HCT116 (cell line): ENCODE data around the gene GLRX3. TPM values are rescaled to one million over a fixed set of nuclear protein-coding genes. Genes with fewer than 3 reads are reported as not detected.

Experiments
- ATAC-seq: fragments of 200-7000 bp; cut with Tn5 transposase; 2 replicates; pipeline ENCODE4 v1.9.1; 2020; ENCODE audit warnings: mild to moderate bottlenecking, moderate library complexity
- BruUV-seq: library from RNA; stranded (reverse); fragments of 400-500 nt; replicated peaks from 2 replicates; lab custom pipeline; 2021; lab: Mats Ljungman, UMichigan
- CTCF ChIA-PET: fragments of 300-600 bp; sonication (Branson Sonifier 250); formaldehyde crosslinking; loops from one replicate; lab custom pipeline; 2021; ENCODE audit warnings: antibody characterized with exemption; lab: Charles Lee
- POLR2A ChIA-PET: fragments of 300-600, 350-600 bp; sonication (Branson Sonifier 250); formaldehyde crosslinking; loops from one replicate; lab custom pipeline; 2021; ENCODE audit warnings: antibody characterized with exemption; lab: Charles Lee
- RAD21 ChIA-PET, 2 experiments: fragments of 300-600 bp; sonication (Branson Sonifier 250); formaldehyde crosslinking; loops; one replicate each; lab custom pipeline; 2023; ENCODE audit warnings: low total read pairs in 2 of 2; ENCODE audit not compliant: uncharacterized antibody in 2 of 2, unreplicated experiment in 2 of 2, low non-redundant PET in 1 of 2; lab: Charles Lee
- DNase-seq: peaks from one replicate; pipeline ENCODE4 v3.0.0-alpha.2; 2010; ENCODE audit warnings: low read depth, low spot score
- H2AFZ ChIP-seq: fragments of 200-600 bp; shearing (Covaris generic), sonication (generic); 2 replicates; pipeline ENCODE4 v1.6.1; 2017; ENCODE audit warnings: low read depth, mixed run types, mixed read lengths, antibody characterized with exemption, low read length; ENCODE audit not compliant: poor library complexity, severe bottlenecking
- H3K27ac ChIP-seq: 2 replicates; pipeline ENCODE4 v1.5.1; 2012; ENCODE audit warnings: low read depth, low read length
- H3K27me3 ChIP-seq: fragments of 200-600 bp; sonication (generic); 2 replicates; pipeline ENCODE4 v1.6.1; 2016; ENCODE audit warnings: mixed run types, low read length, mixed read lengths; ENCODE audit not compliant: insufficient read depth
- H3K36me3 ChIP-seq, 2 experiments: fragments of 200-500 bp in 1 of 2; fragments of 200-600 bp in 1 of 2; sonication (Bioruptor generic) in 1 of 2; sonication (generic) in 1 of 2; 2 replicates each; pipeline versions ENCODE4 v1.5.1 to v1.6.1; 2014 to 2016; ENCODE audit warnings: low read length in 2 of 2, inconsistent platforms in 1 of 2, mixed read lengths in 1 of 2, mixed run types in 1 of 2; ENCODE audit not compliant: insufficient read depth in 2 of 2, control insufficient read depth in 1 of 2
- H3K4me1 ChIP-seq, 2 experiments: fragments of 200-600 bp in 1 of 2; sonication (generic) in 1 of 2; 2 replicates each; pipeline versions ENCODE4 v1.5.1 to v1.6.1; 2012 to 2017; ENCODE audit warnings: low read length in 2 of 2, inconsistent platforms in 1 of 2, mild to moderate bottlenecking in 1 of 2, mixed read lengths in 1 of 2, mixed run types in 1 of 2, moderate library complexity in 1 of 2; ENCODE audit not compliant: insufficient read depth in 2 of 2, control insufficient read depth in 1 of 2
- H3K4me2 ChIP-seq: fragments of 200-600 bp; sonication (generic); 2 replicates; pipeline ENCODE4 v1.6.1; 2017; ENCODE audit warnings: mixed run types, low read length, mixed read lengths
- H3K4me3 ChIP-seq, 2 experiments: fragments of 200-600 bp in 1 of 2; sonication (generic) in 1 of 2; replicated peaks in 1 of 2; 2 replicates each; pipeline ENCODE4 v1.5.1; 2011 to 2016; ENCODE audit warnings: low read length in 2 of 2, control low read depth in 1 of 2, low read depth in 1 of 2, mild to moderate bottlenecking in 1 of 2, mixed read lengths in 1 of 2, mixed run types in 1 of 2
- H3K79me2 ChIP-seq: fragments of 200-600 bp; sonication (generic); 2 replicates; pipeline ENCODE4 v1.6.1; 2017; ENCODE audit warnings: mild to moderate bottlenecking, mixed run types, low read length, moderate library complexity, mixed read lengths; ENCODE audit not compliant: insufficient read depth
- H3K9ac ChIP-seq: fragments of 200-600 bp; sonication (generic); 2 replicates; pipeline ENCODE4 v1.6.1; 2016; ENCODE audit warnings: low read length, mixed read lengths
- H3K9me2 ChIP-seq: fragments of 200-600 bp; sonication (generic), shearing (Covaris generic); 2 replicates; pipeline ENCODE4 v1.6.1; 2017; ENCODE audit warnings: mixed run types, mild to moderate bottlenecking, moderate library complexity; ENCODE audit not compliant: insufficient read depth
- H3K9me3 ChIP-seq, 2 experiments: fragments of 200-500 bp in 1 of 2; fragments of 200-600 bp in 1 of 2; sonication (Bioruptor generic) in 1 of 2; sonication (generic) in 1 of 2; 2 replicates each; pipeline ENCODE4 v1.6.1; 2014 to 2017; ENCODE audit warnings: low read length in 2 of 2, mixed read lengths in 2 of 2, inconsistent platforms in 1 of 2, low read depth in 1 of 2, mild to moderate bottlenecking in 1 of 2, mixed run types in 1 of 2, moderate library complexity in 1 of 2; ENCODE audit not compliant: control insufficient read depth in 1 of 2, insufficient read depth in 1 of 2
- H4K20me1 ChIP-seq: fragments of 200-600 bp; sonication (generic), shearing (Covaris generic); 2 replicates; pipeline ENCODE4 v1.6.1; 2017; ENCODE audit warnings: mixed run types, mild to moderate bottlenecking, moderate library complexity; ENCODE audit not compliant: insufficient read depth
- ATF3 ChIP-seq: IDR thresholded peaks from 2 replicates; pipeline ENCODE4 v1.6.1; 2012
- ELF1 ChIP-seq: IDR thresholded peaks from 2 replicates; pipeline ENCODE4 v1.6.1; 2012; ENCODE audit warnings: low read depth, borderline replicate concordance
- EZH2 ChIP-seq: fragments of 200-600 bp; sonication (generic); IDR thresholded peaks from 2 replicates; pipeline ENCODE4 v1.6.1; 2017; ENCODE audit warnings: antibody characterized with exemption, mixed run types
- FOSL1 ChIP-seq: IDR thresholded peaks from 2 replicates; pipeline ENCODE4 v1.6.1; 2012; ENCODE audit warnings: low read depth
- JUND ChIP-seq: IDR thresholded peaks from 2 replicates; pipeline ENCODE4 v1.6.1; 2012
- MAX ChIP-seq: IDR thresholded peaks from 2 replicates; pipeline ENCODE4 v1.6.1; 2012
- POLR2A ChIP-seq: IDR thresholded peaks from 2 replicates; pipeline ENCODE4 v1.7.0; 2011; ENCODE audit warnings: borderline replicate concordance; ENCODE audit not compliant: insufficient read depth, insufficient read length; ENCODE audit errors: extremely low read depth
- RAD21 ChIP-seq: IDR thresholded peaks from 2 replicates; pipeline ENCODE4 v1.6.1; 2012; ENCODE audit warnings: low read depth, mild to moderate bottlenecking
- REST ChIP-seq: IDR thresholded peaks from 2 replicates; pipeline ENCODE4 v1.6.1; 2012; ENCODE audit warnings: low read depth
- SIN3A ChIP-seq: IDR thresholded peaks from 2 replicates; pipeline ENCODE4 v1.6.1; 2012; ENCODE audit warnings: low read depth
- SP1 ChIP-seq: IDR thresholded peaks from 2 replicates; pipeline ENCODE4 v1.6.1; 2012; ENCODE audit warnings: low read depth
- SRF ChIP-seq: IDR thresholded peaks from 2 replicates; pipeline ENCODE4 v1.6.1; 2012; ENCODE audit warnings: low read depth
- ZFX ChIP-seq: fragments of 450-650 bp; IDR thresholded peaks from 2 replicates; pipeline ENCODE4 v1.6.1; 2017
- intact Hi-C: fragments of 100-400 bp; cut with micrococcal nuclease; formaldehyde crosslinking; loops from 2 replicates; pipeline ENCODE4 v1.10.0; 2022
- total RNA-seq: library from RNA; stranded (reverse); gene quantifications from one replicate; pipeline ENCODE4 v1.2.1, GENCODE V29; 2021; ENCODE audit not compliant: unreplicated experiment
- TF ChIP-seq, protein P1 (sequence below): IDR thresholded peaks from 2 replicates; pipeline ENCODE4 v1.6.1; 2011; ENCODE audit warnings: mild to moderate bottlenecking, low read length, moderate library complexity; ENCODE audit not compliant: insufficient replicate concordance; ENCODE audit errors: extremely low read depth

Gene GLRX3
- total RNA-seq, 1 experiment from 2014 or later: 59.1 TPM

DNA sequence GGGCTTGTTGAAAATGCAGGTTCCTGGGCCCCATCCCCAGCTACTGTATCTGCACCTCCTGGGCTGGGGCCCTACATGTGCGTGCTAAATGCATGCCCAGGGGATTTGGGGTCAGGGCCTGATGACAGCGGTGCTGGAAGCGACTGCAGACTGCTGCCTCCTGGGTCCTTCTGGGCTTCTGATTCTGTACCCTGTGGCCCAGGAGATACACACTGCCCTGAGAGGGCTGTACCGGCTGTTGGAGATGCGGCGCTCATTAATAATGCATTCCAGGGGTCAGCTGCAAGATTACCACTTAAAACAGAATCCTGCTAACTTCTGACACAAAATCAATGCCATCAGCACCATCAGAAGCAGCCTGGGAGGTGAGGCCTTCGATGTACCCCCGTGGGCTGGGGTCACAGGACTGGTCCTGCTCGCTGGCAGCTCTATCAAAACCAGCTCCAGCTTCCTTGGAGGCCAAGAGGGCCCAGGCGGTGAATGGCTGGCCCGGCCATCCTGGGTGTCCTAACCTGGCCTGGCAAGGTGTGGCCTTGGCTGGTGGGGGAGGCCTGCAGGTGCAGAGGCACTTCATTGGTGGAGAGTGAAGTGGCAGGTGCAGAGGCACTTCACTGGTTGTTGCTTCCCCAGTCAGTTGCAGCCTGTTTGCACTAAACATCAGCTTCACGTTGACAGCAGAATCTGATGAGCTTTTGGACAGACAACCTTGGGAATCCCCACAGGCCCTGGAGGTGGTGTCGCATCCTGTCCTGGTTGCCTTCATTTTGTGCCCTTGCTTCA is 79.2 kb downstream of the GLRX3 start (continued):
- TF ChIP-seq REST: no peak
- no peak for TF ChIP-seq POLR2A
- TF ChIP-seq, all 23 proteins: peak for 0

- Histone ChIP-seq H3K36me3 (no peaks in the 10 kb centered on the region), H3K4me1 (no peaks in the 10 kb centered on the region), H3K9me2 (no peaks in the 10 kb centered on the region), H3K9me3 (no peaks in the 10 kb centered on the region), H3K4me3 (no peak overlapping the region), H3K4me2 (no peak overlapping the region), H3K27ac (no peak overlapping the region), H3K27me3 (no peaks in the 10 kb centered on the region), H3K79me2 (no peaks in the 10 kb centered on the region), H3K9ac (no peak overlapping the region), H4K20me1 (no peaks in the 10 kb centered on the region), H2AFZ (no peak overlapping the region)
- no TSS peak for BruUV-seq
- no peak for ATAC-seq
- ChIA-PET RAD21 (no interaction called here), POLR2A (no interaction called here), CTCF (no interaction called here)
- no peak for TF ChIP-seq FOSL1
- TF ChIP-seq ZFX: no peak
- TF ChIP-seq SP1: no peak
- TF ChIP-seq ELF1: no peak
- TF ChIP-seq POLR2A: no peak
- TF ChIP-seq JUND: no peak
- no peak for TF ChIP-seq EZH2
- TF ChIP-seq ATF3: no peak
- TF ChIP-seq, protein P1, sequence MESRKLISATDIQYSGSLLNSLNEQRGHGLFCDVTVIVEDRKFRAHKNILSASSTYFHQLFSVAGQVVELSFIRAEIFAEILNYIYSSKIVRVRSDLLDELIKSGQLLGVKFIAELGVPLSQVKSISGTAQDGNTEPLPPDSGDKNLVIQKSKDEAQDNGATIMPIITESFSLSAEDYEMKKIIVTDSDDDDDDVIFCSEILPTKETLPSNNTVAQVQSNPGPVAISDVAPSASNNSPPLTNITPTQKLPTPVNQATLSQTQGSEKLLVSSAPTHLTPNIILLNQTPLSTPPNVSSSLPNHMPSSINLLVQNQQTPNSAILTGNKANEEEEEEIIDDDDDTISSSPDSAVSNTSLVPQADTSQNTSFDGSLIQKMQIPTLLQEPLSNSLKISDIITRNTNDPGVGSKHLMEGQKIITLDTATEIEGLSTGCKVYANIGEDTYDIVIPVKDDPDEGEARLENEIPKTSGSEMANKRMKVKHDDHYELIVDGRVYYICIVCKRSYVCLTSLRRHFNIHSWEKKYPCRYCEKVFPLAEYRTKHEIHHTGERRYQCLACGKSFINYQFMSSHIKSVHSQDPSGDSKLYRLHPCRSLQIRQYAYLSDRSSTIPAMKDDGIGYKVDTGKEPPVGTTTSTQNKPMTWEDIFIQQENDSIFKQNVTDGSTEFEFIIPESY: no peak
- no peak for TF ChIP-seq SRF
- TF ChIP-seq SIN3A: no peak
- TF ChIP-seq RAD21: no peak
- no peak for TF ChIP-seq MAX
- intact Hi-C loops: no loop called here
- DNase-seq: no peak
Measured at GRCh38 chr10:130215931-130216231, 79.7 kb downstream of the GLRX3 start.
